CMK (cell line): ENCODE measurements around the gene CUTA.
"Not testable (repeated sequence)": the region's sequence is repeated elsewhere in the genome, so short reads cannot be mapped to it uniquely, and the experiment has no call there.

Source experiments
- DNase-seq: peaks from one replicate; pipeline ENCODE4 v3.0.0-alpha.2; 2010; ENCODE audit warnings: low read depth

Gene CUTA

DNA sequence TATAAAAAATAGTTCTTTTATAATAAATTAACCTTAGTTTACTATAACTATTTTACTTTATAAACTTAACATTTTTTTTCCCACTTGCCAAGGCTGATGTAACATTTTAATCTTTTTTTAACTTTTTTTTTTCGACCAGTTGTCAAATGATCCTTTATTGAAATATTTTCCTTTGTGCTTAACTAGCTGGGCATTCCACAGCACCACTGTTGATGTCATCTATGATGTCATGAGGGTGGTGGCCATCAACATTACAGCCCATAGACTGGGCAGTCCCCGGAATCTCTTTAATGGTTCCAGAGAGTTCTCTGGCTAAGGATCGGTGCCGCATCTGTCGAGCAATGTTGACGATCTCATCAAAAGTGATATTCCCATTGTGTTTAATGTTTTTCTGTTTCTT, 18.0 kb downstream of the CUTA start:
- DNase-seq, result not testable (repeated sequence)

GRCh38 chr6:33398601-33399000, 19.3 kb downstream of the CUTA start:
- DNase-seq, result not testable (repeated sequence)

DNA sequence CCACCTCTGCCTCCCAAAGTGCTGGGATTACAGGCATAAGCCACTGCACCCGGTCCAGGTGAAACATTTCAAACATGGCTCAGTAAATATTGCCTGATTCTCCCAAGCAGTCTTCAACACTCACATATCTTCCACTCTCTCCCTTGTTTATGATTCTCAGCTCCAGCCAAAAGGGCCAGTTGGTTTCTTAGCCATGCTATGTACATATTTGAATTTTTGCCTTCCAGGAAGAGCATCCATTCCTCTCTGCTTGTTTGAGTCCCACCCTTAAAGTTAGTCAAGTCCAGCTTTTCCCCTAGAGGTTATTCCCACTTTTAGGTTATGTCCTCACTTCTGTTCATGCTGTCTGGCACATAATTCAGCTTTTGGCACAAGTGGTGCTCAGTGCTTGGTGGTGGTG, 20.4 kb downstream of the CUTA start:
- DNase-seq, result no peak

DNA sequence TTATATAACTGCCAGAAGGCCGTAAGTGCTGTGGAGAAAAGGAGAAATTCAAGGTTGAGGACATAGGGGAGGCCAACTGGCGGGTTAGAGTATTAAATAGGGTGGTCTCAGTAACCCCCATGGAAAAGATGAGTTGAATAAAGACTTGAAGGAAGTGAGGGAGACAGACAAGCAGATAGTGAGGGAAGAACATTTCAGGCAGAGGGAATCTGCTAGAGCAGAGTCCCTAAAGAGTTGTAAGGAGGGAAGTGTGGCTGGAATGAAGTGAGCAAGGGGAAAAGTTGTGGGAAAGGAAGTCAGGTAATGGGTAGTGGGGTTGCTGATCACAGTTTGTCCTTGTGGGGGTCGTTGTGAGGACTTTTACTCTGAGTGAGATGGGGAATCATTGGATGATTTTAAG, 24.9 kb downstream of the CUTA start:
- DNase-seq, result no peak

DNA sequence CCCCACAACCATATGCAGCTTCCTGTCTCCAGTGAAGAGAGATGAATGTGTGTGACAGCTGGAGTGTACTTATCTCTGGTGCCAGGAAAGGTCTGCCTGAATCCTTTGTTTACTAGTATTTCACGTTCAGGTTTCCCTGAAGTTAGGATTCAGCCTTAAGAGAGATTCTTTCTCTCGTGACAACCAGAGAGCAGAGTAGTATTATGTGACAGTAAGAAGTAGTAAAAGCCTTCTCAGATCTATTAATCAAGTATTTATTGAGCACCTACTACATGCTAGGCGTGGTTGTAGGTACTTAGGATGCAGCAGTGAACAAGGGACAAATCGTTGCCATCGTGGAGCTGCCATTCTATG, 25.3 kb downstream of the CUTA start:
- no peak for DNase-seq

DNA sequence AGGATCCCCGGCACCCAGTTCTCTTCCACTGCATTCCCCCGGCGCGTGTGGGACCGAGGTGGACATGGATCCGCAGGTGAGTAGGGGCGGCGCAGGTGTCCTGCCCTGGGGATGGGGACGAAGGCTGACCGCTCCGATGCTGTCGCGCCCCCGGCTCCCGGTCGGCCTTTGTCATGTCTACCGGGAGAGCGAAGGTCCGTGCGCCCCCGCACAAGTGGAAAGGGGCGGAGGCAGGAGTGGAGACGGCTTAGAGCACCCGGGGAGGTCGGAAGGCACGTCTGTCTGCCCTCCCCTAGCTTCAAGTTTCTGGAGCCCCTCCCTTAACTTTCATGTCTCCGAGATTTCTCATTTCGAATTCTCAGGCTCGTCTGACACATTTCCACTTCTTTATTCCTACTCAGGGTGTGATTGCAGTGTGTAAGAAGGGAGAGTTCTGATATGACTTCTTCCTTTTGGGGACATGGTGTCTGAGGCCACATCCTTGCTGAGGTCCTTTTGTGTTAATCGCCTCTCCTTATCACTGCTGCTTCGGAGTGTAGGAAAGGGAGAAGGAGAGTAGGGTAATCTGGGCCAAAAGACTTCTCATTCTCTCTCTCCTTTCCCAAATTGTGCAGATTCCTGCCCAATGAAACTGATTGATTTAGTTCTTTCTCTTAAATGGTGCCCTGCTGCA, 25.8 kb downstream of the CUTA start:
- DNase-seq, result no peak

DNA sequence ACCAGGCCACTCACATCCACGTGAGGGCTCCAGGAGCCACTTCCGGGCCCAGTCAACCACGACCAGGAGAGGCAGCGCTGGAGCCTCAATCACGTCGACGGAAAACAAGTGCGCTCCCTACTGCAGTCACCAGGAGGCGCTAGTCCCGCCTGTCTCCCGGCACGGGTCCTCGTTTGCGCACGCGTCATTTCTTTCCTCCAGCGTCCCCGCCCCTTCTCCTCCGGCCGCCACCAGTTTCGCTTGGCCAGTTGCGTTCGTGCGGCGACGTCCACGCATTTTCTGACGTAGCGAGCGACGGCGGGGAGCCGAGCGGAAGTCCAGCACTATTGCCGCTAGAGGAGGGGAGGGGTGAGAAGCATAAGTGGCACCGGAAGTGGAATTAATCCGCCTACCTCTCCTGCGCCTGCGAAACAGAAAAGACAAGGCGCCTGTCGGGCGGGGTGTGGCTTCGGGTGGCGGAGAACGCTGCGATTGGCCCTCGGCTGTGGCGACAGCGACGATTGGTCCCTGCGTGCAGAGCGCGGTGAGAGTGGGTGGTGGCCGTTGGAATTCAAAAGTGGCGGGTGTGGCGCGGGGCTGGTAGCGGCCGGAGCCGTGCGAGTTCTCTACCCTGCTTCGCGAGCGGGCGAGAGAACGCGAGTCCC, 26.5 kb downstream of the CUTA start, which contains the start of gene KIFC1:
TSS of gene KIFC1 (plus strand) at position 546 of the 644 bp plus-strand sequence. CDS start 163 bp downstream, outside the sequence.
- DNase-seq, result peak; percentile 99

DNA sequence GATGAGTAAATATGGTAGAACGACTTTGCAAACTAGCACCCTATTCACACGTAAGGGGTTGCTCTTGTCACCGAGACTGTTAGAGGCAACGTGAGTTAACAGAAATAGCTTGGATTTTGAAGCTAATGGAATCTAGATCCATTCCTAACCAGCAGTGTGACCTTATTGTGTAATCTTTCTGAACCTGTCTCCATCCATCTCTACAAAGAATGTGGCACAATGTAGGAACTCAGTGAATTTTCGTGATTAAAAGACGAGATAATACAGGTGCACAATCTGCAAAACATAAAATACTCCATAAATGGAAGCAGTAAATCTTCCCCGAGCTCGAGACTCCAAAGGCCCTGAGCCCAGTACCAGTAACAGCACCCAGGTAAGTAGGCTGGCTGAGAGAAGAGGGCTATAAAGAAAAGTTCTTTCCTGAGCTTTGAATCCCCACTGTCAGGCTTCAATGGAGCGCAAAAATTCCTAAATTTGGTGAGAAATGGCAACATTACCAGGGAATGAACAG, 27.1 kb downstream of the CUTA start:
- DNase-seq, result no peak

DNA sequence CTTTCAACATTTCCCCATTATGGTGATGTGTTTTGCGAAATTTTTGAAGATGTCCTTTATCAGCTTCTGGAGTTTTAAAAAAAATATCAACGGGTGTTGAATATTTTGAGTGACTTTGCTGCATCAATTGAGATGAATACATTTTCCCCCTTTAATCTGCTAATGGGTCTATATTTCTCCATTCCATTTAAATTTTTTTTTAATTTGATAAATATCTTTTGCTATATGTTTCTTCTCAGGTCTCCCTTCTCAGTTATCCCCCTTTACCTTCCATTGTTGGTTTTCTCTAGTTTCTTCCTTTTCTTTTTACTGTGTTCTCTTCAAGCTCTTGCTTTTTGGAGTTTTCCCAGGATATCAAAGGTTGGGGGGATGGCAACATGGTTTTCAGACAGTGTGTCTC, 27.7 kb downstream of the CUTA start:
- DNase-seq, result no peak

DNA sequence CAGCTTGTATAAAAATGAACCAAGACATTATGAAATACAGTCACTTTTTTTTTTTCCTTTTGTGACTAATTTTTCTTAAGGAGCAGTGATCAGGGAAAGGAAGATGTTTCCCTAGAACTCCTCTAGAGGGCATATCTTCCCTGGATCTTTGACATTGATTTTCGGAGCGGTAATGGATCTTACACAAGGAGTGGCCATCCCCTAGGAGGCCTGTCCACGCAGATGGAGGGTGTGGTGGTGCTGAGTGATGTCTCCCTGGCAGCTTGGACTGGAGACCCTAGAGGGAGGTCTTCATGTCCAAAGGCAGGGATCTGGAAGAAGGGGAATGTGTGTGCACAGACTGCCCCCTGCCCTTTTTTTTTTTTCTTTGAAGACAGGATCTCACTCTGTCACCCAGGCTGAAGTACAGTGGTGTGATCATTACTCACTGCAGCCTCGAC, 33.3 kb downstream of the CUTA start:
- no peak for DNase-seq

GRCh38 chr6:33383427-33384185, 34.3 kb downstream of the CUTA start:
- no peak for DNase-seq

DNA sequence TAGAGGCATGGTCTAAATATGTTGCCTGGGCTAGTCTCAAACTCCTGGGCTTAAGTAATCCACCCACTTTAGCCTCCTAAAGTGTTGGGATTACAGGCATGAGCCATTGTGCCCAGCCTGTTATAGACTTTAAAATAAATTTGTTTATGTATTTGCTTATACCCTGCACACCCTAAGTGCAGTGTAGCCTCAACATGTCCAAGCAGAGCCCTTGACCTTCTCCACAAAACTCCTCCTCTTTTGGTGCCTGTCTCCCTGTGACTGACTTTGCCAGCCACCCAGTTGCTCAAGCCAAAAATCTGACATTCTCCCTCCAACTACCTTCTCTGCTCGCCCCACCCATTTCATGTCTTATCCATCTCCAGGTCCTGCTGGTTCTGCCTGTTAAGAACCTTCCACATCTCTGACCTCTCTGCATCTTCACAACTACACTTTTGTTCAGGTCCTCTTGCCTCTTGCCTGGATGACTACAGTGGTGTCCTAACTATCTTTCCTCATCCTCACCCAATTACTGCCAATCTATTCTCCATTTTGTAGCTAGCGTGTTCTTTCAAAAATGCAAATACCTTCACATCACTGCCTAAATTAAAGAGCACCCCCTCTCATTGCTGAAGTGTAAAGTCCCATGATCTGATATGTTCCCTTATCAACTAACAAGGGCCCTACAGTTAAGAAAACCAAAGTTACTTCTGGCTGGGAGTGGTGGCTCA, 37.5 kb downstream of the CUTA start:
- DNase-seq, result no peak

GRCh38 chr6:33379184-33379583, 38.7 kb downstream of the CUTA start:
- not testable (repeated sequence) for DNase-seq

GRCh38 chr6:33377171-33377570, 40.7 kb downstream of the CUTA start:
- no peak for DNase-seq

DNA sequence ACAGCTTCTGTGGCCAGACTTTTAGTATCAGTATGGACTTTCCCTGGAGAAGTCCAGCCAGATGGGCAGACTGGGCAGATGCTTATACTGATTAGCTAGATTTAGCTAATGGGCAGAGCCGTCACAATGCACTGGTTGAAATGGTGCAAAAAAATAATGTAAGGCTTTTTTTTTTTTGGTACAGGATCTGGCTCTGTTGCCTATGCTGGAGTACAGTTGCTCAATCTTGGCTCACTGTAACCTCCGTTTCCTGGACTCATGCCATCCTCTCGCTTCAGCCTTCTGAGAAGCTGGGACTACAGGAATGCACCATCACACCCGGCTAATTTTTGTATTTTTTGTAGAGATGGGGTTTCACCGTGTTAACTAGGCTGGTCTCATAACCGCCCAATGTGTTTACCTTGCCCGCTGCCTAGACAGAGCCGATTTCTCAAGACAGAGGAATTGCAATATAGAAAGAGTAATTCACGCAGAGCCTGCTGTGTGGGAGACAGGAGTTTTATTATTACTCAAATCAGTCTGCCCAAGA, 42.7 kb downstream of the CUTA start:
- DNase-seq, result no peak

DNA sequence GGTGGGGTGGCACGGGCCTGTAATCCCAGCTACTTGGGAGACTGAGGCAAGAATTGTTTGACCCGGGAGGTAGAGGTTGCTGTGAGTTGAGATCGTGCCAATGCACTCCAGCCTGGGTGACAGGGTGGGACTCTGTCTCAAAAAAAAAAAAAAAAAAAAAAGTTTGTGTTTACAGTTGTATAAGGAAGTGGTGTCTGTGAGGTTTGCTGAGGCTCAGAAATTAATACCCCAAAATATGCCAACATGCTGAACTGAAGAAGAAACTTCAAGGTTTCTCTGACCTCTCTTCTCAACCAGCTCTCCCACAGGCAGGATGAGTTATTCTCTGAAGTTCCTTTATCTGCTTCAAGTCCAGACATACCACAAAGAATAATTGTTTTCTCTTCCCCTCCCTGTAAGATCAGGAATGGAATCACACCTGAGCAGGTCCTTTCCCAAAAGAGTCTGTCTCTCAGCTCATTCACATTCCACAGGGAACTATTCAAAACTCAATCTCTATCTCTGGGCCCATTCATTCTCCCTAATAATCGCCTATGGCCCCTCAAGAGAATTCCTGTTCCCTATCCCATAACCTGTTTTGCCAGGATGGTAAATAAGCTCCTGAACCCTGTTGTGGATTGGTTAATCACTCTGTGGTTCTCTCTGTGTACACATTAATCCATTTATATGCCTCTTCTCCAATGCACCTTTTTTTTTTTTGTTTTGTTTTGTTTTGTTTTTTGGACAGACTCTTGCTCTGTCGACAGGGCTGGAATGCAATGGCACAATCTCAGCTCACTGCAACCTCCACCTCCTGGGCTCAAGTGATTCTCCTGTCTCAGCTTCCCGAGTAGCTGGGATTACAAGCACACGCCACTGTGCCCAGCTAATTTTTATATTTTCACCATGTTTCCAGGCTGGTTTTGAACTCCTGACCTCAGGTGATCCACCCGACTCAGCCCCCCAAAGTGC, 43.7 kb downstream of the CUTA start:
- DNase-seq, result no peak

DNA sequence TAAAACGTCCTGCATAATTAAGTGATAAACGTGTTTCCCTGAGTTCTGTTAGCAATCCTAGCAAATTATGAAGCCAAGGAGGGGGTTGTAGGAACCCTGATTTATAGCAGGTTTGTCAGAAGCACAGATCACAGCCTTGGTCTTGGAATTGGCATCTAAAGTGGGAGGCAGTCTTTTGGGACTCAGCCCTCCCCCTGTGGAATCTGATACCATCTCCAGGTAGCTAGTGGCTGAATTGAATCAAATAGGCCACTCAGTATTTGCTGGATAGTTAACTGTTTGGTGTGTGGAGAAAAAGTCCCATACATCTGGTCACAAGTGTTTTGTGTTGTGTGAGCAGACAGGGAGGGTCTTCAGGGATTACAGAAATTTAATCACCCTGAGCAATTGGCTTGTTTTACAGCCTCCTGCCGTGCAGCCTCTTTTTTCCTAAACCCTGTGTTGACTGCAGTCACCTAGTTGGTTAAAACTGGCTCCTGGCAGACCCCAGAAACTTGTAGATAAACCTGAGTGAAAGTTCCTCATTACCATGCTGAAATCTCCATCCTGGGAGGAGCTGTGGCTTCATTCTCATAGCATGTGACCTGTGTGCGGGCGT, 45.3 kb downstream of the CUTA start:
- DNase-seq, result no peak

GRCh38 chr6:33371901-33372300, 46.0 kb downstream of the CUTA start:
- DNase-seq, result not testable (repeated sequence)

DNA sequence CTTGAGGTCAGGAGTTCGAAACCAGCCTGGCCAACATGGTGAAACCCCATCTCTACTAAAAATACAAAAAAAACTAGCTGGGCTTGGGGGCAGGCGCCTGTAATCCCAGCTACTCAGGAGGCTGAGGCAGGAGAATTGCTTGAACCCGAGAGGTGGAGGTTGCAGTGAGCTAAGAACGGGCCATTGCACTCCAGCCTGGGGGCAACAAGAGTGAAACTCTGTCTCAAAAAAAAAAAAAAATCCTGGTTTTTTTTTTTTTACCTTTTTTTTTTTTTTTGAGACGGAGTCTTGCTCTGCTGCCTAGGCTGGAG, 50.2 kb downstream of the CUTA start:
- DNase-seq, result not testable (repeated sequence)

DNA sequence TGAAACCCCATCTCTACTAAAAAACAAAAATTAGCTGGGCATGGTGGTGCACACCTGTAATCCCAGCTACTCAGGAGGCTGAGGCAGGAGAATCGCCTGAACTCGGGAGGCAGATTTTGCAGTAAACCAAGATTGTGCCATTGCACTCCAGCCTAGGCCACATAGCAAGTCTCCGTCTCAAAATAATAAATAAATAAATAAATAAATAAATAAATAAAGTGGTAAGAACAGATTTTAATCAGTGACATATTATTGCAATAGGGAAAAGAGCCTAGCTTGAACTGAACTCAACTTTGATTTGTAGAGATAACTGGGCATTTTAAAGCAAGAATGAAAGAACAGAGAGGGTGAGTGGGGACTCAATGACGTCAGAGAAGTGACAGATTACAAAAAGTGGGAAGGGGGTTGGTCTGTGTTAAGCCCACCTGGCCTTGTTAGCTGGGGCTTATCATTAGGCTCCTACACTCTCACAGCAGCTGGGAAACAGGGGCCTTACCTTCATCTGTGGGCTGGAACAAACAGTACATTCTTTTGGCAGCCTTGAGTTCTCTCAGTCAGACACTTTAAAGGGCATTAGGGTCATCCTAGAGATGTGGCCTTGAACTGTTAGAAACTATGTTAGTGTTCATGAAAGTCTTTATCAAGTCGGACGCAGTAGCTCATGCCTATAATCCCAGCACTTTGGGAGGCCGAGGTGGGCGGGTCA, 50.7 kb downstream of the CUTA start:
- DNase-seq, result no peak
